ENCODE data around the gene MSI1.

The MSI1 gene

DNA sequence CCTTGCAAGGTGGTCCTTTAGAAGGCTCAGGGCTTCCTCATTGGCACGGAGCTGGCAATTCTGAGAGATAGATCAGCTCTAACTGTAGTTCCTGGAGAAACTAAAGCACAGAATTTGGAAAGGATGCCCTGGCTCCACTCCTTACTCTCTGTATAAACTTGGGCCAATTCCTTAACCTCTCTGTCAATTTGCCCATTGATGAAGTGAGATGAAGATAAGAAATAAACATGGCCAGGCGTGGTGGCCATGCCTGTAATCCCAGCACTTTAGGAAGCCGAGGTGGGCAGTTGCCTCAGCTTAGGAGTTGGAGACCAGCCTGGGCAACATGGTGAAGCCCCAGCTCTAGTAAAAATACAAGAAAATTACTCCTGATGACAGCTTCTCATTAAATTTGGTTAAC is 34.9 kb upstream of the MSI1 start:
- no peaks in the 10 kb centered on the region for H4K20me1 ChIP-seq
- TF ChIP-seq Cebpa-rat (IDR thresholded peaks at IDR 0.05), result no peak
- H3K4me1 ChIP-seq, result peaks cover 6% of the 10 kb centered on the region; the same call in 1 of the 2 replicates
- H3K4me3 ChIP-seq, result no peak overlapping the region
- no peak overlapping the region for H3K27ac ChIP-seq
- H3K9me3 ChIP-seq, result 0 out of 2 replicates have a peak, but pooled peaks cover 5% of the 10 kb centered on the region
- no peak overlapping the region for H3K4me2 ChIP-seq
- no peaks in the 10 kb centered on the region for H3K36me3 ChIP-seq
- no peaks in the 10 kb centered on the region for H3K27me3 ChIP-seq
- H3K9ac ChIP-seq, result no peak overlapping the region

- Histone ChIP-seq H3K4me3 (no peak overlapping the region), H3K27me3 (no peaks in the 10 kb centered on the region), H4K20me1 (no peaks in the 10 kb centered on the region), H3K9ac (no peak overlapping the region), H3K9me3 (0 out of 2 replicates have a peak, but pooled peaks cover 5% of the 10 kb centered on the region), H3K27ac (no peak overlapping the region), H3K36me3 (no peaks in the 10 kb centered on the region), H3K4me2 (no peak overlapping the region), H3K4me1 (peaks cover 18% of the 10 kb centered on the region)
- no peak for TF ChIP-seq Cebpa-rat (IDR thresholded peaks at IDR 0.05)
Measured at GRCh38 chr12:120402217-120402616, 33.3 kb upstream of the MSI1 start.

GRCh38 chr12:120399531-120399930 is 30.6 kb upstream of the MSI1 start:
- H3K4me2 ChIP-seq, result no peak overlapping the region
- H3K9ac ChIP-seq, result no peak overlapping the region
- TF ChIP-seq Cebpa-rat (IDR thresholded peaks at IDR 0.05), result no peak
- H3K27ac ChIP-seq, result no peak overlapping the region
- no peaks in the 10 kb centered on the region for H4K20me1 ChIP-seq
- no peaks in the 10 kb centered on the region for H3K36me3 ChIP-seq
- H3K9me3 ChIP-seq, result 0 out of 2 replicates have a peak, but pooled peaks cover 5% of the 10 kb centered on the region
- no peak overlapping the region for H3K4me3 ChIP-seq
- H3K4me1 ChIP-seq, result peaks cover 27% of the 10 kb centered on the region
- H3K27me3 ChIP-seq, result no peaks in the 10 kb centered on the region

DNA sequence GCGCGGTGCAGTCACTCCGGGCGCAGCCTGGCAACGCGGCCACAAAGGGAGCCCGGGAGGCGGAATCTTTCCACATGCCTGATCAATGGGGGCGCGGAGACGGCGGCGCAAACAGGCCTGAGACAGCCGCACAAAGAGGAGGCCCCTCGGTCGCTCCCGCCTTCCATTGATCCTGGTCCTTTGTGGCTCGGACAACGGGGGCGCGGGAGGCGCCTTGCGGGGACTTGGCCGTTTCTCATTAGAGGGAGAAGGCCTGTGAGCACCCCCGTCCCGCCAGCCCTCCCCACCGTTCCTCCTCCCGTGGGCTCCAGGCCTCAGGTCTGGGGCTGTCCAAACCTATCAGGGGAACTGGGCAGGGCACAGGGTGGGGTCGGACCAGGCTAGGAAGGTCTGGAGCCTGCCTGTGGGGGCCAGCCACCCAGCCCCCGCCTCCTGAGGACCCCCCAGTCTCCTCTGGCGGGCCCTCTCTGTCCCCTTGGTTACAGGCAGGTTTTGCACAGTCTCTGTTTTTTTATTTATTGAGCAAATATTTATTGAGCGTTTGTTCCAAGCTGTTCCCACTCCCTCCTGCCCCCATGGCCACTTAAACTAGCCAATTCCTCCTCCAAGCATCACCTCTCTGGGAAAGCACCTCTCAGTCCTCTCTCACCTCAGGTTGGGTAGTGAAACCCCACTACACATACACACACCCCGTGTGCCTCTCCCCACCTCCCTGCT is 29.0 kb upstream of the MSI1 start:
- peaks cover 21% of the 10 kb centered on the region for H3K4me1 ChIP-seq
- no peak for TF ChIP-seq Cebpa-rat (IDR thresholded peaks at IDR 0.05)
- H3K27me3 ChIP-seq, result no peaks in the 10 kb centered on the region
- H3K4me3 ChIP-seq, result no peak overlapping the region
- peak overlapping the region; percentile 65 for H3K4me2 ChIP-seq
- peak overlapping the region; percentile 72 for H3K9ac ChIP-seq
- H4K20me1 ChIP-seq, result no peaks in the 10 kb centered on the region
- H3K36me3 ChIP-seq, result no peaks in the 10 kb centered on the region
- H3K9me3 ChIP-seq, result no peaks in the 10 kb centered on the region
- H3K27ac ChIP-seq, result peak overlapping the region; percentile 76; the same call in 1 of the 2 replicates

DNA sequence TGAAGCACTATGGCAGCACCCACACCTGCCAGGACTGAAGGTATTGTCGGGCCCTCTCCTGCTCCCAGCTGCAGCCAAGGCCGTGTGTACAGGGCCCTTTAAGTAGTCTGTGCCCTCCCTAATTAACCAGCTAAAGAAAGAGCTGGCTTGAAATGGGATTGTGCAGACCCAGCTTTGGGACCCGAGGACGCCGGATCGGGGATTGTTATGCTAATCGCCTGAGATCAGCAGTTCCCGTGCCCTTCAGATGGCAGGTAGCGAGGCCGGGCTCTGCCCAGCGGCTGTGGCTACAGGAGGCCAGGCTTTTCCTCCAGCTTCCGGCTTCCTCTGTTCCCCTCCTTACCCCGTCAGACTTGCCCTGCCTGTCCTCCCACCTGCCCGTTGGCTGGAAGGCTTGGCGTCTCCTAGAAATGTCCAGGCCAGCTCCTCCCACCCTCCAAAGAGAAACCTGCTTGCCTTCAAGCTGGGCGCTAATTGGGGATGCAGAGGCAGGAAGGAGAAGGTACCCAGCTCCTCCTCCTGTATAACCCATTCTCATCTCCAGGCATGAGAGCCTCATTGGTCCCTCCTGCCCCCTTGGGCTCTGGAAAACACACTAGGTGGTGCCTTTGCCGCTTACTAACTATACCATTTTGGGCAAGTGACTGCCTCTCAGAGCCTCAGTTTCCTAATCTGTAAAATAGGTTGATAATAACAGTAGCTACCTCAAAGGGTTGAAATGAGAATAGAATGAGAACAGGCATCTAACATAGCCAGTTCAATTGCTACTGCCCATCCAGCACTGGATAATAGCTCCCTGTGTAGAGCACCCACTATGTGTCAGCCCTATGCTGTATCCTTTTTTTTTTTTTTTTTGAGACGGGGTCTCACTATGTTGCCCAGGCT is 25.8 kb upstream of the MSI1 start:
- no peak overlapping the region for H3K27ac ChIP-seq
- no peak overlapping the region for H3K9ac ChIP-seq
- no peaks in the 10 kb centered on the region for H3K36me3 ChIP-seq
- TF ChIP-seq Cebpa-rat (IDR thresholded peaks at IDR 0.05), result no peak
- no peaks in the 10 kb centered on the region for H3K9me3 ChIP-seq
- peaks cover 21% of the 10 kb centered on the region for H3K4me1 ChIP-seq
- no peak overlapping the region for H3K4me2 ChIP-seq
- no peak overlapping the region for H3K4me3 ChIP-seq
- H4K20me1 ChIP-seq, result no peaks in the 10 kb centered on the region
- no peaks in the 10 kb centered on the region for H3K27me3 ChIP-seq

GRCh38 chr12:120390540-120391120 is 21.7 kb upstream of the MSI1 start:
- Histone ChIP-seq H3K4me1 (peaks cover 5% of the 10 kb centered on the region; the same call in 1 of the 2 replicates), H3K4me3 (no peak overlapping the region), H3K9ac (no peak overlapping the region), H3K4me2 (no peak overlapping the region), H3K27ac (no peak overlapping the region), H3K36me3 (no peaks in the 10 kb centered on the region), H4K20me1 (no peaks in the 10 kb centered on the region), H3K9me3 (no peaks in the 10 kb centered on the region), H3K27me3 (0 out of 2 replicates have a peak, but pooled peaks cover 4% of the 10 kb centered on the region)
- no peak for TF ChIP-seq Cebpa-rat (IDR thresholded peaks at IDR 0.05)

DNA sequence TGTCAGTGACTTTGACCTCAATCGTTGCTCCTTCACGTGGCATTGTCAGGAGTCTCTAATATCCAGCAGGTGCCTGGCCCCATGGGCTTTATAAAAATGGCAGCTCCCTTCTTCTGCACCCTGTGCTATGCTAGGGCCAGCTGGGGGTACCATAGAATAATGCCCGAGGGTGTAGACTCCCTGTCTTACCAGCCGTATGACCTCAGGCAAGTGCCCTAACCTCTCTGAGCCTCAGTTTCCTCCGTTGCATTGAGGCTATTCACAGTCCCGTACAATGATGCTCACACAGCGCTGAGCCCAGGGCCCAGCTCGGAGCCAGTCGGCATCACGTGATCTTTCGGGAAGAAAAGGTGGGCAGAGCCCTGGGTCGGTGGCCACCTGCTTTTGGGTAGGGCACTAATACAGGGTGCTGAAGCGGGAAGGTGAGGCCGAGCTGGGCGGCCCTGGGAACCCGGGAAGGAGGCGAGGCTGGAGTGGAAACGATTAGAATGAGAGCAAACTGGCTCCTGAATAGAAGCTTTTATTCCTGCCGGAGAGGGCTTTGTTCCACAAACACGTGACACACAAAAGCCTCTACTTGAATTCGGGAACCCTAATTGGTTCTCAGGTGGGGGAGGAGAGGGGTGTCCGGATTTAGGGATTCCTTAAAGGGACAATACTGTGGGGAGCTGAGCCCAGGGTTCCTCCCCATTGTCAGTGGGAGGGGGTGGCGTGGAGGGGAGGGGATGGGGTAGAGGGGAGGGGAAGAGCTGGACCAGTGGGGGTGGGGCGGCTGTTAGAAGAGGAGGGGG is 19.9 kb upstream of the MSI1 start:
- TF ChIP-seq Cebpa-rat (IDR thresholded peaks at IDR 0.05), result no peak
- H3K4me3 ChIP-seq, result no peak overlapping the region
- H3K4me1 ChIP-seq, result no peaks in the 10 kb centered on the region
- no peak overlapping the region for H3K9ac ChIP-seq
- no peaks in the 10 kb centered on the region for H3K36me3 ChIP-seq
- no peaks in the 10 kb centered on the region for H4K20me1 ChIP-seq
- no peaks in the 10 kb centered on the region for H3K9me3 ChIP-seq
- no peak overlapping the region for H3K4me2 ChIP-seq
- no peak overlapping the region for H3K27ac ChIP-seq
- 0 out of 2 replicates have a peak, but pooled peaks cover 4% of the 10 kb centered on the region for H3K27me3 ChIP-seq

DNA sequence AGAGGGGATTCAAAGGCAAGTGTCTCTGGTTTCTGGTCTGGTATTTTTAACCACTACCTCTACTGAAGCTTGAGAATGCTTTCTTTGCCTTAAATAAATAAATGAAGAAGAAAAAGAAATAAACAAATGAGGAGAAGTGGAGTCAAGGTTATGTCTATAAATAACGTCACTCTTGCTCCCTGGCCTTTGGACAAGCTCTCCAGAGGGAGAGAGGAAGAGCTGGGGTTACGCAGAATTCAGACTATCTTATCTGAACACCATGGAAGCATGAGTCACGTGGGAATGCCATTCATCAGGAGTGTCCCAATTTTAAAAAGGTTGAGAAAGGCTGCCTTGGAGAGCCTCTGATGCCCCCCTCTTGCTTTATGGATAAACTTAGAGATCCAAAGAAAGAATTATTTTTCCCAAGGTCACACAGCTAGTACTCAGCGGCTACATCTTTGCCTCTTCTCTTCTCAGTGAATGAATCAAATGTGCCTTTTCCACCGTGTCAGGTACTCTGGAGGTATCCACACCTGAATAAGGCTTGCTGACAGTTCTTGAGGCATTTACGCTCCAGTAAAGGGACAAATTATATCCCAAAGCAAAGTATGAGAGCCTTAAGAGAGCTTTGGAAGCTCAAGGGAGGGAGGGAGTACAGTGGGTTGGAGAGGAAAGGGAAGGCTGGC is 12.9 kb upstream of the MSI1 start:
- no peak for TF ChIP-seq Cebpa-rat (IDR thresholded peaks at IDR 0.05)
- Histone ChIP-seq H3K4me3 (no peak overlapping the region), H3K9ac (no peak overlapping the region), H3K27ac (no peak overlapping the region), H3K27me3 (no peaks in the 10 kb centered on the region; the same call in 1 of the 2 replicates), H3K4me1 (peaks cover 7% of the 10 kb centered on the region), H3K36me3 (no peaks in the 10 kb centered on the region), H4K20me1 (no peaks in the 10 kb centered on the region), H3K9me3 (no peaks in the 10 kb centered on the region), H3K4me2 (no peak overlapping the region)

- Histone ChIP-seq H3K27me3 (peaks cover 9% of the 10 kb centered on the region; the same call in 1 of the 2 replicates), H3K9me3 (no peaks in the 10 kb centered on the region), H3K4me2 (no peak overlapping the region), H3K9ac (no peak overlapping the region), H3K27ac (no peak overlapping the region), H3K36me3 (no peaks in the 10 kb centered on the region), H4K20me1 (no peaks in the 10 kb centered on the region), H3K4me3 (no peak overlapping the region), H3K4me1 (peaks cover 12% of the 10 kb centered on the region)
- TF ChIP-seq Cebpa-rat (IDR thresholded peaks at IDR 0.05), result no peak
Measured at GRCh38 chr12:120378036-120378435, 9.1 kb upstream of the MSI1 start.
